PC-9 (cell line): Measurements from ENCODE around the gene EPGN. TPM values are rescaled to one million over a fixed set of nuclear protein-coding genes. Genes with fewer than 3 reads are reported as not detected.

Experiments
- BruUV-seq: library from RNA; stranded (reverse); fragments of 400-500 nt; replicated peaks from 2 replicates; lab custom pipeline; 2021; lab: Mats Ljungman, UMichigan
- CTCF ChIA-PET: fragments of 300-600 bp; sonication (Branson Sonifier 250); formaldehyde crosslinking; loops from one replicate; lab custom pipeline; 2022; ENCODE audit warnings: antibody characterized with exemption; lab: Charles Lee
- POLR2A ChIA-PET: fragments of 300-600 bp; sonication (Branson Sonifier 250); formaldehyde crosslinking; loops from one replicate; lab custom pipeline; 2022; ENCODE audit warnings: antibody characterized with exemption; ENCODE audit not compliant: unreplicated experiment; lab: Charles Lee
- DNase-seq, 2 experiments: peaks; one replicate each; pipeline versions ENCODE4 v3.0.0 to v3.0.0-alpha.2; 2015 to 2022; ENCODE audit warnings: mixed read lengths in 1 of 2
- H2AFZ ChIP-seq: fragments of 200-600 bp; sonication (generic); 2 replicates; pipeline ENCODE4 v1.8.1; 2017; ENCODE audit warnings: antibody characterized with exemption
- H3F3A ChIP-seq: fragments of 200-600 bp; sonication (generic); 2 replicates; pipeline ENCODE4 v1.8.1; 2017; ENCODE audit warnings: antibody characterized with exemption, mild to moderate bottlenecking, low read depth; ENCODE audit not compliant: insufficient read depth
- H3K27ac ChIP-seq: fragments of 200-600 bp; sonication (generic); 2 replicates; pipeline ENCODE4 v1.6.1; 2016; ENCODE audit warnings: mixed run types
- H3K27me3 ChIP-seq: fragments of 200-600 bp; sonication (generic); 2 replicates; pipeline ENCODE4 v1.6.1; 2016; ENCODE audit warnings: low read depth, mixed run types; ENCODE audit not compliant: insufficient read depth
- H3K36me3 ChIP-seq: fragments of 200-600 bp; sonication (generic); 2 replicates; pipeline ENCODE4 v1.6.1; 2016; ENCODE audit warnings: low read depth, mixed run types
- H3K4me1 ChIP-seq: fragments of 200-600 bp; sonication (generic); replicated peaks from 2 replicates; pipeline ENCODE4 v1.6.1; 2016; ENCODE audit warnings: mixed run types; ENCODE audit not compliant: insufficient read depth
- H3K4me2 ChIP-seq: fragments of 200-600 bp; sonication (generic); 2 replicates; pipeline ENCODE4 v1.6.1; 2017; ENCODE audit warnings: mixed run types
- H3K4me3 ChIP-seq: fragments of 200-600 bp; sonication (generic); 2 replicates; pipeline ENCODE4 v1.6.1; 2016; ENCODE audit warnings: mixed run types
- H3K79me2 ChIP-seq: fragments of 200-600 bp; sonication (generic); 2 replicates; pipeline ENCODE4 v1.6.1; 2017; ENCODE audit warnings: low read depth, mixed run types
- H3K9me2 ChIP-seq: fragments of 200-600 bp; sonication (generic); 2 replicates; pipeline ENCODE4 v1.8.1; 2017; ENCODE audit warnings: mild to moderate bottlenecking; ENCODE audit not compliant: insufficient read depth
- H3K9me3 ChIP-seq: fragments of 200-600 bp; sonication (generic); 2 replicates; pipeline ENCODE4 v1.8.1; 2016; ENCODE audit warnings: low read depth; ENCODE audit not compliant: insufficient read depth
- H4K20me1 ChIP-seq: fragments of 200-600 bp; sonication (generic); 2 replicates; pipeline ENCODE4 v1.8.1; 2017; ENCODE audit not compliant: insufficient read depth
- EZH2 ChIP-seq: fragments of 200-600 bp; sonication (generic); IDR thresholded peaks from 2 replicates; pipeline ENCODE4 v1.8.0; 2017; ENCODE audit warnings: antibody characterized with exemption, low read depth
- intact Hi-C: fragments of 100-400 bp; cut with micrococcal nuclease; formaldehyde crosslinking; loops from one replicate; pipeline ENCODE4 v1.10.0; 2022; ENCODE audit not compliant: unreplicated experiment
- total RNA-seq: library from RNA; stranded (reverse); gene quantifications from 2 replicates; pipeline ENCODE4 v1.2.3, GENCODE V29; 2021
- TF ChIP-seq, protein P1 (sequence below): fragments of 200-600 bp; sonication (generic); conservative IDR thresholded peaks from 2 replicates; pipeline ENCODE4 v1.6.1; 2017; ENCODE audit warnings: mixed run types, antibody characterized with exemption, mild to moderate bottlenecking, moderate library complexity

The EPGN gene
- total RNA-seq, 1 experiment from 2014 or later: 4.5 TPM

DNA sequence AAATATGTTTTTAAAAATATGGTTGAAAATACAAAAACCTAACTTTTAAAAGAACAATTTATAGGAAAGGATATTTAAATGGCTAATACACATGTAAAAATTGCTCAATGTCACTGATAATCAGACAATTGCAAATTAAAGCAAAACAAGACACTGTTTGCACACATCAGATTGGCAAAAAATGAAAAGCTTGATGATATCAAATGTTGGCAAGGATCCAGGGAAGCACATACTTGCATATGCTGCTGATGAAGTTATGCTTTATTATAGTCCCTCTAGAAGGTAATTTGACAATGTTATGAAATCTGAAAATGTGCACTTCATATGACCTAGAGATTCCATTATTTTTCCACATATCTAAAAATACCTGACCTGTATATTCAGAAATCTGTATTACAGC is 45.7 kb upstream of the EPGN start:
- Histone ChIP-seq H3K4me2 (no peak overlapping the region), H4K20me1 (no peaks in the 10 kb centered on the region), H2AFZ (no peak overlapping the region), H3K27ac (no peak overlapping the region), H3K4me3 (no peak overlapping the region), H3F3A (no peaks in the 10 kb centered on the region; the same call in 1 of the 2 replicates), H3K79me2 (no peaks in the 10 kb centered on the region), H3K36me3 (no peaks in the 10 kb centered on the region), H3K9me3 (no peaks in the 10 kb centered on the region), H3K9me2 (no peaks in the 10 kb centered on the region), H3K27me3 (no peaks in the 10 kb centered on the region), H3K4me1 (peaks cover 1% of the 10 kb centered on the region)
- no peak for DNase-seq
- TF ChIP-seq, protein P1, sequence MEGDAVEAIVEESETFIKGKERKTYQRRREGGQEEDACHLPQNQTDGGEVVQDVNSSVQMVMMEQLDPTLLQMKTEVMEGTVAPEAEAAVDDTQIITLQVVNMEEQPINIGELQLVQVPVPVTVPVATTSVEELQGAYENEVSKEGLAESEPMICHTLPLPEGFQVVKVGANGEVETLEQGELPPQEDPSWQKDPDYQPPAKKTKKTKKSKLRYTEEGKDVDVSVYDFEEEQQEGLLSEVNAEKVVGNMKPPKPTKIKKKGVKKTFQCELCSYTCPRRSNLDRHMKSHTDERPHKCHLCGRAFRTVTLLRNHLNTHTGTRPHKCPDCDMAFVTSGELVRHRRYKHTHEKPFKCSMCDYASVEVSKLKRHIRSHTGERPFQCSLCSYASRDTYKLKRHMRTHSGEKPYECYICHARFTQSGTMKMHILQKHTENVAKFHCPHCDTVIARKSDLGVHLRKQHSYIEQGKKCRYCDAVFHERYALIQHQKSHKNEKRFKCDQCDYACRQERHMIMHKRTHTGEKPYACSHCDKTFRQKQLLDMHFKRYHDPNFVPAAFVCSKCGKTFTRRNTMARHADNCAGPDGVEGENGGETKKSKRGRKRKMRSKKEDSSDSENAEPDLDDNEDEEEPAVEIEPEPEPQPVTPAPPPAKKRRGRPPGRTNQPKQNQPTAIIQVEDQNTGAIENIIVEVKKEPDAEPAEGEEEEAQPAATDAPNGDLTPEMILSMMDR: no peak
- TF ChIP-seq EZH2: no peak
- intact Hi-C loops: no loop called here
- ChIA-PET POLR2A (no interaction called here), CTCF (interaction anchor here (0.6 kb wide), 1 partner anchor 32 kb away, joined by 3 read pairs; no protein-coding TSS in a partner anchor)
- no TSS peak for BruUV-seq

DNA sequence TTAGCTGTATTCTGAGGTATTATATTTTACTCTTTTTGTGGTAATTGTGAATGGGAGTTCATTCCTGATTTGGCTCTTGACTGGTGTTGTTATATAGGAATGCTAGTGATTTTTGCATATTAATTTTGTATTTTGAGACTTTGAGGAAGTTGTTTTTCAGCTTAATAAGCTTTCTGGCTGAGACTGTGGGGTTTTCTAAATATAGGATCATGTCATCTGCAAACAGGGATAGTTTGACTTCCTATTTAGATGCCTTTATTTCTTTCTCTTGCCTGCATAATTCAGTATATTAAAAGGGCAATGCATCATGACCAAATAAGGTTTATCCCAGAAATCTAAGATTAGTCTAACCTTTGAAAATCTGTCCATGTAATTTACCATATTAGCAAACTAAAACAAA is 44.7 kb upstream of the EPGN start:
- H3K36me3 ChIP-seq: no peaks in the 10 kb centered on the region
- H3K4me3 ChIP-seq: no peak overlapping the region
- H3F3A ChIP-seq: peaks cover 10% of the 10 kb centered on the region; the same call in 1 of the 2 replicates
- CTCF ChIA-PET: no interaction called here
- H3K9me2 ChIP-seq: no peaks in the 10 kb centered on the region
- no peak for DNase-seq
- no peaks in the 10 kb centered on the region for H3K27me3 ChIP-seq
- no TSS peak for BruUV-seq
- no peaks in the 10 kb centered on the region for H3K79me2 ChIP-seq
- POLR2A ChIA-PET: no interaction called here
- H3K27ac ChIP-seq: no peak overlapping the region
- H3K9me3 ChIP-seq: no peaks in the 10 kb centered on the region
- H3K4me1 ChIP-seq: peaks cover 12% of the 10 kb centered on the region
- TF ChIP-seq, protein P1: no peak
- no peak for TF ChIP-seq EZH2
- H4K20me1 ChIP-seq: no peaks in the 10 kb centered on the region
- no peak overlapping the region for H3K4me2 ChIP-seq
- intact Hi-C loops: no loop called here
- no peak overlapping the region for H2AFZ ChIP-seq

DNA sequence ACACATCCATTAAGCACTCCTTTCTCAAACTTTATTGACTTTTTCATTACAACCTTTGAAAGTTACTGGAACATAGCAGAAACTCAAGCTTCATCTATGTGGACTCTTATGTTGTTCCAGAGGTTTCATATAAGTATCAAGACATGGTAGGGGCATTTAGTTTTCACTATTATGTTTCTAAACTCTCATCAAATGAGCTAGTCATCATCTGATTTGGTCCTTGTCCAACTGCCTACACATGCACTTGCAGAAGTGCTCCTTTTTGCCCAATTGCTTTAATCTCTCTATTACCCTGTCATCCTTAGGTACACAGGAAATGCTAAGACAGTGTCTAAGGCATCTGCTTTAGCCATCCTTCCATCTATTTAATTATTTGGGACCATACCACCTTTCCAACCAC is 42.2 kb upstream of the EPGN start:
- BruUV-seq: no TSS peak
- POLR2A ChIA-PET: no interaction called here
- Histone ChIP-seq H3K79me2 (no peaks in the 10 kb centered on the region), H3K36me3 (no peaks in the 10 kb centered on the region), H3K9me2 (no peaks in the 10 kb centered on the region), H3K27me3 (no peaks in the 10 kb centered on the region), H2AFZ (no peak overlapping the region), H3F3A (peaks cover 16% of the 10 kb centered on the region; the same call in 1 of the 2 replicates), H3K9me3 (no peaks in the 10 kb centered on the region), H4K20me1 (no peaks in the 10 kb centered on the region), H3K4me1 (peaks cover 18% of the 10 kb centered on the region), H3K4me3 (no peak overlapping the region), H3K27ac (no peak overlapping the region), H3K4me2 (no peak overlapping the region)
- CTCF ChIA-PET: interaction anchor here (0.9 kb wide), 1 partner anchor 40 kb away, joined by 6 read pairs; no protein-coding TSS in a partner anchor
- intact Hi-C loops: no loop called here
- TF ChIP-seq, protein P1: no peak
- TF ChIP-seq EZH2: no peak
- no peak for DNase-seq
